Spleen (tissue), 11 donors: Measurements from ENCODE around the gene XBP1. TPM values are rescaled to one million over a fixed set of nuclear protein-coding genes. Genes with fewer than 3 reads are reported as not detected.

Experiments
- DNase-seq: peaks from one replicate; pipeline ENCODE4 v3.0.0-alpha.2; 2020
- H3K27ac ChIP-seq, 8 donors: fragments of 200-600 bp; sonication (generic) in 7 of 8; 1 replicate in 4 of 8; 2 replicates in 4 of 8; pipeline versions ENCODE4 v1.5.0 to v1.8.0; 2016 to 2021; ENCODE audit warnings: inconsistent platforms in 4 of 8, mild to moderate bottlenecking in 4 of 8, moderate library complexity in 1 of 8
- H3K27me3 ChIP-seq, 7 donors: fragments of 200-600 bp; sonication (generic) in 6 of 7; replicated peaks in 1 of 7; 1 replicate in 4 of 7; 2 replicates in 3 of 7; pipeline versions ENCODE4 v1.5.0 to v1.8.0; 2016 to 2021; ENCODE audit warnings: inconsistent platforms in 3 of 7, mild to moderate bottlenecking in 1 of 7
- H3K36me3 ChIP-seq, 6 donors: fragments of 200-600 bp; sonication (generic) in 5 of 6; 1 replicate in 4 of 6; 2 replicates in 2 of 6; pipeline versions ENCODE4 v1.5.0 to v1.8.0; 2016 to 2021; ENCODE audit warnings: inconsistent platforms in 2 of 6
- H3K4me1 ChIP-seq, 6 donors: fragments of 200-600 bp; sonication (generic) in 5 of 6; 1 replicate in 3 of 6; 2 replicates in 3 of 6; pipeline versions ENCODE4 v1.5.0 to v1.8.0; 2016 to 2021; ENCODE audit warnings: inconsistent platforms in 3 of 6
- H3K4me3 ChIP-seq, 8 donors: fragments of 200-600 bp; sonication (generic) in 7 of 8; 1 replicate in 4 of 8; 2 replicates in 4 of 8; pipeline versions ENCODE4 v1.5.0 to v1.8.0; 2016 to 2021; ENCODE audit warnings: inconsistent platforms in 4 of 8, mild to moderate bottlenecking in 4 of 8, moderate library complexity in 2 of 8
- H3K9me3 ChIP-seq, 8 donors: fragments of 200-600 bp; sonication (generic) in 7 of 8; 1 replicate in 4 of 8; 2 replicates in 4 of 8; pipeline versions ENCODE4 v1.5.0 to v1.8.0; 2016 to 2021; ENCODE audit warnings: inconsistent platforms in 4 of 8
- POLR2A ChIP-seq, 3 donors: fragments of 450-650 bp; IDR thresholded peaks; one replicate each; pipeline ENCODE4 v1.5.1; 2017; ENCODE audit warnings: antibody characterized with exemption in 3 of 3, mild to moderate bottlenecking in 1 of 3
- POLR2AphosphoS5 ChIP-seq, 3 donors: sonication (generic); formaldehyde crosslinking; IDR thresholded peaks; one replicate each; pipeline ENCODE4 v1.5.1; 2017; ENCODE audit warnings: antibody characterized with exemption in 3 of 3
- WGBS, 5 donors: extraction: QIAGEN DNeasy Blood & Tissue Kit in 3 of 5; methylation state at CpG; one replicate each; pipeline versions ENCODE4 v1.1.5 to v1.1.7; 2013 to 2018; 5-methylcytosine and 5-hydroxymethylcytosine counted together
- intact Hi-C: fragments of 100-400 bp; cut with DNase I; formaldehyde crosslinking; loops from one replicate; pipeline ENCODE4 v1.15.0; 2023; ENCODE audit warnings: low total_unique reads
- polyA plus RNA-seq, 3 donors: library from polyadenylated mRNA; stranded (reverse); fragments of 200-250 nt; gene quantifications; one replicate each; pipeline ENCODE4 v1.2.1, GENCODE V29; 2013
- total RNA-seq, 7 donors: library from RNA; depleted of rRNA in 3 of 7; stranded (reverse); fragments of >200 nt in 3 of 7; fragmentation: NEBNext Ultra II Directional in 4 of 7; extraction: Animal tissue kit (Norgen Biotek cat#: 25700) in 4 of 7; gene quantifications; one replicate each; pipeline versions ENCODE4 v1.1.0 to v1.2.1, GENCODE V29; 2016 to 2021
- TF ChIP-seq, protein P1 (sequence below), 11 experiments: fragments of 200-600 bp in 7 of 11; fragments of 450-650 bp in 4 of 11; sonication (generic) in 4 of 11; IDR thresholded peaks in 8 of 11; conservative IDR thresholded peaks in 3 of 11; 1 replicate in 7 of 11; 2 replicates in 4 of 11; pipeline versions ENCODE4 v1.4.0 to v1.8.0; 2016 to 2021; ENCODE audit warnings: antibody characterized with exemption in 11 of 11, inconsistent platforms in 4 of 11, mild to moderate bottlenecking in 1 of 11
- donor health status: healthy with polysubstance abuse.
- donor health status: DM: no; HTN: no; CAD: no; lungs with moderate emphysema.
- donor health status: DM: no; HTN: no; CAD: no.
- donor health status: Bipolar disorder and iron deficiency.
- donor health status: healthy.
- donor health status: DM: no; HTN: no; CAD: no.
- donor health status: DM: yes; HTN: yes; CAD: no.

Gene XBP1
- total and polyA plus RNA-seq, 10 donors, result 26.8 to 703 (median 219) TPM

DNA sequence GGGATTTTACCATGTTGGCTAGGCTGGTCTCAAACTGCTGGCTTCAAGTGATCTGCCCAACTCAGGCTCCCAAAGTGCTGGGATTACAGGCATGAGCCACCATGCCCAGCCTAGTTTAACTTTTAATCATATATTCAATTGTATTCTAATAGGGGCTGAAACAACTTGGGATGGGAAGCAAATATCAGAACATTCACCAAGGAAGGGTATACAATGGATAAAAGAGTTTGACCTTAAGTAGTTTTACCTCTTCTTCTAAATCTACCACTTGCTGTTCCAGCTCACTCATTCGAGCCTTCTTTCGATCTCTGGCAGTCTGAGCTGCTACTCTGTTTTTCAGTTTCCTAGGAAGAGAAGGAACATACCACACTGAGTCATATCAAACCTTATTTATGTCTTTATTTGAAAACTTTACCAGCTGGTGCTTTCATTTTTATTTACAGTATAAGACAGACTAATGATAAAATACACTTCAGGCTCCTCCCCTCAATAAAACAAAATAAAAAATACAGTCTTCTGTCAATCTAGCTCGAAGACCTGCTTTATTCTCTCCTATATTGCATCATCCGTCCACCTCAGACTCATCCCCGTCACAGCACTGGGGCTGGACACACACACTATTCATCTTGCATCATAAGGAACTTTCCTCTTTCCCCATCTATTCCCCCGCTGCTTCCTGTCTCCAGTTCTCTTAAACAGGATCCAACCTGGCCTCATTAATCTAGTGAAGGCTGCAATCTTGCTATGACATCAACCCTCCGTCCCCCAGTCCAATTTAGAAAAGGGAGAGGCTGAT, 1.4 kb downstream of the XBP1 start:
- H3K9me3 ChIP-seq, result no peaks in the 10 kb centered on the region
- peak overlapping the region; percentile 54 to 97 (median 84) for H3K4me3 ChIP-seq
- DNase-seq, result no peak
- WGBS, 5 donors, result 1 to 2% (median 2%) methylated on average over 7 of the region's 7 CpGs
- H3K36me3 ChIP-seq, result peaks cover 0 to 50% (median 33%) of the 10 kb centered on the region in 6 donors
- intact Hi-C loops, result no loop called here
- no peaks in the 10 kb centered on the region for H3K27me3 ChIP-seq
- TF ChIP-seq, protein P1, sequence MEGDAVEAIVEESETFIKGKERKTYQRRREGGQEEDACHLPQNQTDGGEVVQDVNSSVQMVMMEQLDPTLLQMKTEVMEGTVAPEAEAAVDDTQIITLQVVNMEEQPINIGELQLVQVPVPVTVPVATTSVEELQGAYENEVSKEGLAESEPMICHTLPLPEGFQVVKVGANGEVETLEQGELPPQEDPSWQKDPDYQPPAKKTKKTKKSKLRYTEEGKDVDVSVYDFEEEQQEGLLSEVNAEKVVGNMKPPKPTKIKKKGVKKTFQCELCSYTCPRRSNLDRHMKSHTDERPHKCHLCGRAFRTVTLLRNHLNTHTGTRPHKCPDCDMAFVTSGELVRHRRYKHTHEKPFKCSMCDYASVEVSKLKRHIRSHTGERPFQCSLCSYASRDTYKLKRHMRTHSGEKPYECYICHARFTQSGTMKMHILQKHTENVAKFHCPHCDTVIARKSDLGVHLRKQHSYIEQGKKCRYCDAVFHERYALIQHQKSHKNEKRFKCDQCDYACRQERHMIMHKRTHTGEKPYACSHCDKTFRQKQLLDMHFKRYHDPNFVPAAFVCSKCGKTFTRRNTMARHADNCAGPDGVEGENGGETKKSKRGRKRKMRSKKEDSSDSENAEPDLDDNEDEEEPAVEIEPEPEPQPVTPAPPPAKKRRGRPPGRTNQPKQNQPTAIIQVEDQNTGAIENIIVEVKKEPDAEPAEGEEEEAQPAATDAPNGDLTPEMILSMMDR (IDR thresholded peaks at IDR 0.05 in 8 of 11, conservative IDR thresholded peaks at IDR 0.05 in 3 of 11), result no peak
- TF ChIP-seq POLR2A (IDR thresholded peaks at IDR 0.05), result no peak
- peak in 1 of 3 donors; percentile 79 for TF ChIP-seq POLR2AphosphoS5 (IDR thresholded peaks at IDR 0.05)
- H3K27ac ChIP-seq, result peak overlapping the region; percentile 98 to 100 (median 99)
- peaks cover 48 to 90% (median 78%) of the 10 kb centered on the region in 6 donors for H3K4me1 ChIP-seq

DNA sequence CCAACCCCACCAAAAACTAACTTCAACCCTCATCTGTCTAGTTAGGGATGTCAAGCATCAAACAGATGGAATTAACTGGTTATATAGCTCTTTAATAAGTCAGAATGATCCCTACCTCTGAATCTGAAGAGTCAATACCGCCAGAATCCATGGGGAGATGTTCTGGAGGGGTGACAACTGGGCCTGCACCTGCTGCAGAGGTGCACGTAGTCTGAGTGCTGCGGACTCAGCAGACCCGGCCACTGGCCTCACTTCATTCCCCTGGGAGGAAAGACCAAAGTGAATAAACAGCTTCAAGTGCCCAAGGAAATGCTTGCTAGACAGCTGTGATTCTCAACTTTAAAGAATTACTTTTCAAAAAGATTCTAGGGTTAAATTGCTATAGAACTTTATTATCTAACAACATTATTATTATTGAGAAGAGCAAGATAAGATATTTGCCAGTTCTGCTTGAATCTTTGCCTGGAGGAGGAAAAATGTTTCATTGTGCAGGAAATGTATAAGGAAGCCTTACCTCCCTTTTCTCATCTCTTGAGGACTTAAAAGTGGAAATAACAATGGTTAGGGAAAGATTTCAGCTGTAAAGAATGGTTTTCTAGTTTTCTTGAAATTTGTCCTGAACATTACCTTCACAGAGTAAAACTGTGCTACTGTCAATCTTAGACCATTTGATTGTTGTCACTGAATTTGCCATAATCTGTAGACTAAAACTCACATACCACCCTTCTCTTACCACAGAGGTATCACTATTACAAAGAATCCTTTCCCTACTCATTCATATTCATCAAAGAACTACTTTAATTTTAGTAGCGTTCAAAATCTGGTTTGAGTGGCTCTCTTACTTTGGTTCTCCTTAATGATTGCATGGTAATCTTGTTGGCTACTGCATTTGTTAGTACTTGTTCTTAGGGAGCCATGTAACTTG, 4.2 kb downstream of the XBP1 start:
- DNase-seq, result no peak
- Histone ChIP-seq H3K36me3 (peaks cover 0 to 67% (median 46%) of the 10 kb centered on the region in 6 donors), H3K27ac (peak overlapping the region in 4 of 8 donors; percentile 3 to 65 (median 22)), H3K4me3 (peak overlapping the region in 1 of 8 donors; percentile 97), H3K4me1 (peaks cover 41 to 91% (median 79%) of the 10 kb centered on the region in 6 donors), H3K27me3 (no peaks in the 10 kb centered on the region), H3K9me3 (no peaks in the 10 kb centered on the region)
- intact Hi-C loops, result no loop called here
- TF ChIP-seq POLR2AphosphoS5 (IDR thresholded peaks at IDR 0.05), result peak in 2 of 3 donors; percentile 26 to 31
- TF ChIP-seq POLR2A (IDR thresholded peaks at IDR 0.05), result no peak
- 58 to 78% (median 66%) methylated on average over 5 of the region's 5 CpGs for WGBS, 5 donors

DNA sequence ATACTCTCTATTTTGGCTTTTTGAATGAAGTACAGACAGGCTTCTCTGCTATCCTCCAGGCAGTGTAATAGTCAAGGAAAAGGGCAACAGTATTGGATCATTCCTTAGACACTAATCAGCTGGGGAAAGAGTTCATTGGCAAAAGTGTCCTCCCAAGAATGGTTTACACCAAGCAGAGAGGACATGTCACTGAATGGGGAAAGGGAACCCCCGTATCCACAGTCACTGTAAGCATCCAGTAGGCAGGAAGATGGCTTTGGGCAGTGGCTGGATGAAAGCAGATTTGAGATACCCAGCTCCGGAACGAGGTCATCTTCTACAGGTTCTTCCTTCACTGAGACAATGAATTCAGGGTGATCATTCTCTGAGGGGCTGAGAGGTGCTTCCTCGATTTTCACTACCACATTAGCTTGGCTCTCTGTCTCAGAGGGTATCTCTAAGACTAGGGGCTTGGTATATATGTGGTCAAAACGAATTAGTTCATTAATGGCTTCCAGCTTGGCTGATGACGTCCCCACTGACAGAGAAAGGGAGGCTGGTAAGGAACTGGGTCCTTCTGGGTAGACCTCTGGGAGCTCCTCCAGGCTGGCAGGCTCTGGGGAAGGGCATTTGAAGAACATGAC, 5.2 kb downstream of the XBP1 start:
- TF ChIP-seq POLR2A (IDR thresholded peaks at IDR 0.05) (no peak), POLR2AphosphoS5 (IDR thresholded peaks at IDR 0.05) (peak in 1 of 3 donors; percentile 59)
- DNase-seq, result no peak
- Histone ChIP-seq H3K4me3 (peak overlapping the region in 1 of 8 donors; percentile 97), H3K27ac (peak overlapping the region in 3 of 8 donors; percentile 15 to 65 (median 29)), H3K4me1 (peaks cover 38 to 97% (median 87%) of the 10 kb centered on the region in 6 donors), H3K36me3 (peaks cover 0 to 67% (median 46%) of the 10 kb centered on the region in 6 donors), H3K9me3 (no peaks in the 10 kb centered on the region), H3K27me3 (no peaks in the 10 kb centered on the region)
- intact Hi-C loops, result no loop called here
- WGBS, 5 donors, result 69 to 83% (median 77%) methylated on average over 6 of the region's 6 CpGs

GRCh38 chr22:28793976-28794584, 6.3 kb downstream of the XBP1 start:
- 78 to 87% (median 80%) methylated on average over 4 of the region's 4 CpGs for WGBS, 5 donors
- Histone ChIP-seq H3K4me1 (peaks cover 38 to 95% (median 86%) of the 10 kb centered on the region in 6 donors), H3K36me3 (peaks cover 0 to 76% (median 49%) of the 10 kb centered on the region in 6 donors)

More at GRCh38 chr22:28793976-28794584, 6.3 kb downstream of the XBP1 start:
- TF ChIP-seq POLR2A (IDR thresholded peaks at IDR 0.05), result no peak
- peak in 1 of 3 donors; percentile 2 for TF ChIP-seq POLR2AphosphoS5 (IDR thresholded peaks at IDR 0.05)
- intact Hi-C loops, result no loop called here
- no peak overlapping the region for H3K4me3 ChIP-seq
- H3K9me3 ChIP-seq, result no peaks in the 10 kb centered on the region
- DNase-seq, result no peak
- peak overlapping the region in 2 of 8 donors; percentile 8 to 26 for H3K27ac ChIP-seq
- no peaks in the 10 kb centered on the region for H3K27me3 ChIP-seq
